Measurements from ENCODE around the gene MATN1. TPM values are rescaled to one million over a fixed set of nuclear protein-coding genes. Genes with fewer than 3 reads are reported as not detected.

MATN1 gene
- total RNA-seq, 1 experiment from 2014 or later = 0.12 TPM

- DNase-seq (ENCODE audit: low read depth, low spot score) (no peak), ATAC-seq (no peak)
- no TSS peak for BruUV-seq (replicated peaks)
- no peak overlapping the region for H3K27ac ChIP-seq (ENCODE audit: low read depth, low read length)
- CTCF ChIA-PET = no interaction called here
- no peaks in the 10 kb centered on the region for H4K20me1 ChIP-seq (ENCODE audit: insufficient read depth)
- no peaks in the 10 kb centered on the region for H3K79me2 ChIP-seq (ENCODE audit: insufficient read depth, low read length)
- no peak overlapping the region for H3K4me2 ChIP-seq (ENCODE audit: low read length)
- H3K4me1 ChIP-seq (ENCODE audit: control insufficient read depth in 1 of 2, insufficient read depth in 2 of 2, low read length in 2 of 2) = no peaks in the 10 kb centered on the region
- H3K4me3 ChIP-seq (replicated peaks in 1 of 2; ENCODE audit: low read depth in 1 of 2, low read length in 2 of 2) = no peak overlapping the region
- no peaks in the 10 kb centered on the region for H3K9me3 ChIP-seq (ENCODE audit: control insufficient read depth in 1 of 2, insufficient read depth in 1 of 2, low read depth in 1 of 2, low read length in 2 of 2)
- H2AFZ ChIP-seq (ENCODE audit: low read depth, low read length, poor library complexity, severe bottlenecking) = no peak overlapping the region
- no peak overlapping the region for H3K9ac ChIP-seq (ENCODE audit: low read length)
- no peaks in the 10 kb centered on the region for H3K36me3 ChIP-seq (ENCODE audit: control insufficient read depth in 1 of 2, insufficient read depth in 2 of 2, low read length in 2 of 2)
- intact Hi-C loops (cut with micrococcal nuclease) = no loop called here
- TF ChIP-seq SRF (IDR thresholded peaks at IDR 0.05; ENCODE audit: low read depth) (no peak), SIN3A (IDR thresholded peaks at IDR 0.05; ENCODE audit: low read depth) (no peak), EZH2phosphoT487 (IDR thresholded peaks at IDR 0.05; ENCODE audit: borderline replicate concordance) (no peak), EZH2 (IDR thresholded peaks at IDR 0.05) (no peak), ATF3 (IDR thresholded peaks at IDR 0.05) (no peak), JUND (IDR thresholded peaks at IDR 0.05) (no peak), YY1 (IDR thresholded peaks at IDR 0.05; ENCODE audit: extremely low read depth, insufficient replicate concordance, low read depth, low read length) (no peak), POLR2A (IDR thresholded peaks at IDR 0.05; ENCODE audit: borderline replicate concordance, extremely low read depth, insufficient read depth, insufficient read length) (no peak), ZBTB33 (IDR thresholded peaks at IDR 0.05; ENCODE audit: extremely low read depth, insufficient replicate concordance, low read length) (no peak), CEBPB (IDR thresholded peaks at IDR 0.05; ENCODE audit: low read depth) (no peak), EGR1 (IDR thresholded peaks at IDR 0.05; ENCODE audit: low read depth) (no peak), ZFX (IDR thresholded peaks at IDR 0.05) (no peak), REST (IDR thresholded peaks at IDR 0.05; ENCODE audit: low read depth) (no peak), RAD21 (IDR thresholded peaks at IDR 0.05; ENCODE audit: low read depth) (no peak), ZNF274 (IDR thresholded peaks at IDR 0.05; ENCODE audit: low read depth, low read length) (no peak), TCF7L2 (IDR thresholded peaks at IDR 0.05; ENCODE audit: borderline replicate concordance, extremely low read depth, insufficient read depth, insufficient read length) (no peak)
- RAD21 ChIA-PET (ENCODE audit: low non-redundant PET in 1 of 2, low total read pairs in 2 of 2, uncharacterized antibody in 2 of 2, unreplicated experiment in 2 of 2) = no interaction called here
- no peaks in the 10 kb centered on the region for H3K27me3 ChIP-seq (ENCODE audit: insufficient read depth, low read length)
- H3K9me2 ChIP-seq (ENCODE audit: insufficient read depth) = no peaks in the 10 kb centered on the region
- POLR2A ChIA-PET = no interaction called here
These were observed 7.9 kb upstream of the MATN1 start for GRCh38 chr1:30731109-30731805.
